HG02973 (cell line): Measurements from ENCODE around the gene CFAP97.

ENCODE experiments used
- ATAC-seq: cut with Tn5 transposase; IDR thresholded peaks from one replicate; pipeline ENCODE4 v1.9.1; 2021; ENCODE audit warnings: moderate library complexity; ENCODE audit not compliant: unreplicated experiment

Gene CFAP97

GRCh38 chr4:185110375-185110823 is 93.4 kb downstream of the CFAP97 start:
- ATAC-seq: no peak

DNA sequence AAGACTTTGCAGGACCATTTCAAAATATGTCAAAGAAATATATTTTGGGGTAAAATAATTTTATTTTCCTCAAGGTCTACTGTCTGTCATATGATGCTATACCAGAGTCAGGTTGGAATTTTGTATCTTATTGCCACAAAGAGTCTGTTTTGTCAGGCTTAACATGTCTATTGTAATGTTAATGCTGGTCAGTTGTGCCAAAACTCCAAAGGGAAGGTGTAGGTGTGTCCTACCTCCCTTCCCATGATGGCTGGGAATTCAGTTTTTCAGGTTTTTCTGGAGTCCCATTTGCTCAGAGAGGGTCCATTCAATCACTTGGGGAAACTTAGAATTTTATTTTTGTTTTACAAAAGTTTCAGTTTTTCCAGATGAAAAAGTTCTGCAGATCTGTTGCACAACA is 94.1 kb downstream of the CFAP97 start:
- ATAC-seq: no peak
